Thyroid gland (tissue), 4 donors: Measurements from ENCODE around the gene BICD1. TPM values are rescaled to one million over a fixed set of nuclear protein-coding genes. Genes with fewer than 3 reads are reported as not detected.

ENCODE experiments used
- DNase-seq, 2 donors: peaks; one replicate each; pipeline ENCODE4 v3.0.0-alpha.2; 2019
- H3K27ac ChIP-seq, 3 donors: fragments of 200-600 bp; sonication (generic); 1 replicate in 2 of 3; 2 replicates in 1 of 3; pipeline ENCODE4 v1.5.1; 2016 to 2019; ENCODE audit warnings: mild to moderate bottlenecking in 1 of 3, moderate library complexity in 1 of 3
- H3K27me3 ChIP-seq: fragments of 200-600 bp; sonication (generic); one replicate; pipeline ENCODE4 v1.5.1; 2019
- H3K36me3 ChIP-seq, 2 donors: fragments of 200-600 bp; sonication (generic); one replicate each; pipeline ENCODE4 v1.5.1; 2016 to 2019
- H3K4me1 ChIP-seq, 2 donors: fragments of 200-600 bp; sonication (generic); one replicate each; pipeline ENCODE4 v1.5.1; 2017 to 2019
- H3K4me3 ChIP-seq, 3 donors: fragments of 200-600 bp; sonication (generic); replicated peaks in 1 of 3; 1 replicate in 2 of 3; 2 replicates in 1 of 3; pipeline ENCODE4 v1.5.1; 2016; ENCODE audit warnings: mild to moderate bottlenecking in 1 of 3
- H3K9me3 ChIP-seq: fragments of 200-600 bp; sonication (generic); one replicate; pipeline ENCODE4 v1.5.1; 2017
- CTCF ChIP-seq, 6 experiments: fragments of 200-600 bp in 3 of 6; fragments of 450-650 bp in 3 of 6; sonication (generic) in 3 of 6; IDR thresholded peaks; one replicate each; pipeline ENCODE4 v1.5.1; 2016 to 2019; ENCODE audit warnings: antibody characterized with exemption in 6 of 6, mild to moderate bottlenecking in 2 of 6, inconsistent platforms in 1 of 6, moderate library complexity in 1 of 6
- POLR2A ChIP-seq, 2 donors: fragments of 450-650 bp; IDR thresholded peaks; one replicate each; pipeline ENCODE4 v1.6.1; 2017; ENCODE audit warnings: antibody characterized with exemption in 2 of 2, mild to moderate bottlenecking in 2 of 2, moderate library complexity in 1 of 2
- WGBS, 2 donors: methylation state at CpG; one replicate each; pipeline ENCODE4 v1.1.5; 2017; 5-methylcytosine and 5-hydroxymethylcytosine counted together
- intact Hi-C: fragments of 100-400 bp; cut with DNase I; formaldehyde crosslinking; loops from one replicate; pipeline ENCODE4 v1.15.1; 2023
- total RNA-seq, 4 donors: library from RNA; depleted of rRNA; stranded (reverse); fragments of >200 nt; gene quantifications; one replicate each; pipeline ENCODE4 v1.2.3, GENCODE V29; 2016

The BICD1 gene
- total RNA-seq, 4 donors from 2014 or later, result 16.7 to 33.7 (median 24.7) TPM

GRCh38 chr12:32418221-32418620 is 311.6 kb downstream of the BICD1 start:
- no peak for DNase-seq
- Histone ChIP-seq H3K4me1 (peaks cover 10 to 13% of the 10 kb centered on the region in 2 donors), H3K4me3 (no peak overlapping the region), H3K27ac (no peak overlapping the region), H3K9me3 (no peaks in the 10 kb centered on the region), H3K27me3 (no peaks in the 10 kb centered on the region), H3K36me3 (no peaks in the 10 kb centered on the region)
- TF ChIP-seq CTCF (IDR thresholded peaks at IDR 0.05) (no peak), POLR2A (IDR thresholded peaks at IDR 0.05) (no peak)
- 95 to 97% methylated on average over 5 of the region's 5 CpGs for WGBS, 2 donors
- intact Hi-C loops, result no loop called here

GRCh38 chr12:32418903-32419519 is 312.4 kb downstream of the BICD1 start:
- DNase-seq, result no peak
- intact Hi-C loops, result no loop called here

GRCh38 chr12:32419520-32419960 is 312.9 kb downstream of the BICD1 start:
- H3K27me3 ChIP-seq, result no peaks in the 10 kb centered on the region
- H3K4me3 ChIP-seq, result no peak overlapping the region
- TF ChIP-seq CTCF (IDR thresholded peaks at IDR 0.05) (no peak), POLR2A (IDR thresholded peaks at IDR 0.05) (no peak)
- peak overlapping the region in 1 of 3 donors; percentile 17 for H3K27ac ChIP-seq
- intact Hi-C loops, result no loop called here
- peak; percentile 55 to 64 for DNase-seq
- H3K9me3 ChIP-seq, result no peaks in the 10 kb centered on the region
- H3K4me1 ChIP-seq, result peaks cover 10 to 13% of the 10 kb centered on the region in 2 donors
- H3K36me3 ChIP-seq, result no peaks in the 10 kb centered on the region
- 15 to 25% methylated on average over 1 to 2 of the region's 2 CpGs for WGBS, 2 donors

More at GRCh38 chr12:32418903-32419519, 312.4 kb downstream of the BICD1 start:
- Histone ChIP-seq H3K27me3 (no peaks in the 10 kb centered on the region), H3K4me1 (peaks cover 10 to 13% of the 10 kb centered on the region in 2 donors), H3K4me3 (no peak overlapping the region), H3K36me3 (no peaks in the 10 kb centered on the region), H3K27ac (peak overlapping the region in 1 of 3 donors; percentile 17), H3K9me3 (no peaks in the 10 kb centered on the region)
- 62 to 80% methylated on average over 4 to 5 of the region's 5 CpGs for WGBS, 2 donors
- TF ChIP-seq CTCF (IDR thresholded peaks at IDR 0.05) (no peak), POLR2A (IDR thresholded peaks at IDR 0.05) (no peak)

- Histone ChIP-seq H3K27me3 (no peaks in the 10 kb centered on the region), H3K4me3 (no peak overlapping the region), H3K27ac (no peak overlapping the region), H3K4me1 (peaks cover 10 to 13% of the 10 kb centered on the region in 2 donors), H3K9me3 (no peaks in the 10 kb centered on the region), H3K36me3 (no peaks in the 10 kb centered on the region)
- DNase-seq, result no peak
- WGBS, 2 donors, result 95 to 96% methylated on average over 2 of the region's 2 CpGs
- intact Hi-C loops, result no loop called here
- TF ChIP-seq CTCF (IDR thresholded peaks at IDR 0.05) (no peak), POLR2A (IDR thresholded peaks at IDR 0.05) (no peak)
Observed at GRCh38 chr12:32420356-32420755, 313.7 kb downstream of the BICD1 start.

- Histone ChIP-seq H3K4me3 (no peak overlapping the region), H3K27me3 (no peaks in the 10 kb centered on the region), H3K9me3 (no peaks in the 10 kb centered on the region), H3K36me3 (no peaks in the 10 kb centered on the region), H3K27ac (no peak overlapping the region), H3K4me1 (peaks cover 10 to 12% of the 10 kb centered on the region in 2 donors)
- intact Hi-C loops, result no loop called here
- no peak for TF ChIP-seq POLR2A (IDR thresholded peaks at IDR 0.05)
- no peak for TF ChIP-seq CTCF (IDR thresholded peaks at IDR 0.05)
- no peak for DNase-seq
Observed at GRCh38 chr12:32423559-32423958, 316.9 kb downstream of the BICD1 start.
